RWPE2 (cell line): Measurements from ENCODE around the gene RARS1.

Experiments
- ATAC-seq: fragments of 200-7000 bp; cut with Tn5 transposase; 3 replicates; pipeline ENCODE4 v1.9.1; 2021; ENCODE audit warnings: low read depth
- DNase-seq: peaks from one replicate; pipeline ENCODE4 v3.0.0-alpha.2; 2020; ENCODE audit warnings: low spot score
- H3K27ac ChIP-seq: fragments of 450-650 bp; 2 replicates; pipeline ENCODE4 v1.5.1; 2017; ENCODE audit warnings: mild to moderate bottlenecking; ENCODE audit not compliant: poor library complexity, severe bottlenecking
- H3K27me3 ChIP-seq: fragments of 250-450 bp; sonication (Bioruptor Pico); 2 replicates; pipeline ENCODE4 v1.5.1; 2021; ENCODE audit warnings: mild to moderate bottlenecking, moderate library complexity; ENCODE audit not compliant: insufficient read depth, poor library complexity, severe bottlenecking
- H3K36me3 ChIP-seq: fragments of 250-450 bp; sonication (Bioruptor Pico); 2 replicates; pipeline ENCODE4 v1.5.1; 2020; ENCODE audit warnings: low read depth, mild to moderate bottlenecking, moderate library complexity
- H3K4me1 ChIP-seq: fragments of 250-450 bp; sonication (Bioruptor Pico); 2 replicates; pipeline ENCODE4 v1.5.1; 2021; ENCODE audit warnings: mild to moderate bottlenecking, moderate library complexity; ENCODE audit not compliant: insufficient read depth, poor library complexity, severe bottlenecking
- H3K4me3 ChIP-seq: fragments of 250-450 bp; sonication (Bioruptor Pico); 2 replicates; pipeline ENCODE4 v1.5.1; 2021; ENCODE audit warnings: mild to moderate bottlenecking, moderate library complexity; ENCODE audit not compliant: severe bottlenecking
- H3K9me3 ChIP-seq: fragments of 250-450 bp; sonication (Bioruptor Pico); 2 replicates; pipeline ENCODE4 v1.5.1; 2021; ENCODE audit warnings: mild to moderate bottlenecking, moderate library complexity; ENCODE audit not compliant: severe bottlenecking
- TF ChIP-seq, protein P1 (sequence below): fragments of 450-650 bp; IDR thresholded peaks from one replicate; pipeline ENCODE4 v1.5.1; 2017; ENCODE audit warnings: mild to moderate bottlenecking, moderate library complexity; ENCODE audit not compliant: poor library complexity, severe bottlenecking

The RARS1 gene

DNA sequence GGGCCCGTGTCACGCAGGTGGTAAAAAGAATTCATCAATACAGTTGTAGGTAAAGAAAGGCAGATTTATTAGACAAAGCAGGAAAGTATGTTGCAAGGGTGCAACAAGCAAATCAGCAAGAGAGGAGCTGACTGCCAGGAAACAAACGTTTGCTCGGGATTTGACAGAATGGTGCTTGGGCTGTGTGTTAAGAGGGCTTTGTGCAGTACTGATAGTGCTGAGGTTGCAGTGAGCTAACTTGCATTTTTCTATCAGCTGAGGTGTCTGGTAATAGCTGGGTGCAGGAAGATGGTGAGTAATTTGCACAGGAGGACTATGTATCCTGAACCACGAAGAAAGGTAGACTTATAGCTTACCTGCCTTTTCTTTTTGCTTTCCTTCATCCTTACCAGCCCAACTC lies 3.9 kb upstream of the RARS1 start:
- Histone ChIP-seq H3K27me3 (no peaks in the 10 kb centered on the region), H3K4me3 (no peak overlapping the region)
- no peak for ATAC-seq

DNA sequence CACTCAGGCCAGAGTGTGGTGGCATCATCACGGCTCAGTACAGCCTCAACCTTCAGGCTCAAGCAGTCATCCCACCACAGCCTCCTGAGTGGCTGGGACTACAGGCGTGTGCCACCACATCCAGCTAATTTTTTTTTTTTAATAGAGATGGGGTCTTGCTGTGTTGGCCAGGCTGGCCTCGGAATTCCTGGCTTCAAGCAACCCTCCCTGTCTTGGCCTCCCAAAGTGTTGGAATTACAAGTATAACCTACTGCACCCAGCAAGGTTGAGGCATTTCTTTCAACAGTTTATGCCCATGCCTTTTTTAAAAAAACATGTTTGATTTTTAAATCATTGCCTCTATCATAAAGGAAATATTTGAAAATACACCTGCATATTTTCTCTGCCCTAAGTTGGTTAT lies 2.8 kb downstream of the RARS1 start:
- H3K27ac ChIP-seq = no peak overlapping the region
- ATAC-seq (no peak), DNase-seq (no peak)
- peaks cover 67% of the 10 kb centered on the region for H3K36me3 ChIP-seq
- H3K27me3 ChIP-seq = no peaks in the 10 kb centered on the region
- H3K4me1 ChIP-seq = peaks cover 9% of the 10 kb centered on the region
- H3K4me3 ChIP-seq = no peak overlapping the region
- H3K9me3 ChIP-seq = no peaks in the 10 kb centered on the region
- TF ChIP-seq, protein P1, sequence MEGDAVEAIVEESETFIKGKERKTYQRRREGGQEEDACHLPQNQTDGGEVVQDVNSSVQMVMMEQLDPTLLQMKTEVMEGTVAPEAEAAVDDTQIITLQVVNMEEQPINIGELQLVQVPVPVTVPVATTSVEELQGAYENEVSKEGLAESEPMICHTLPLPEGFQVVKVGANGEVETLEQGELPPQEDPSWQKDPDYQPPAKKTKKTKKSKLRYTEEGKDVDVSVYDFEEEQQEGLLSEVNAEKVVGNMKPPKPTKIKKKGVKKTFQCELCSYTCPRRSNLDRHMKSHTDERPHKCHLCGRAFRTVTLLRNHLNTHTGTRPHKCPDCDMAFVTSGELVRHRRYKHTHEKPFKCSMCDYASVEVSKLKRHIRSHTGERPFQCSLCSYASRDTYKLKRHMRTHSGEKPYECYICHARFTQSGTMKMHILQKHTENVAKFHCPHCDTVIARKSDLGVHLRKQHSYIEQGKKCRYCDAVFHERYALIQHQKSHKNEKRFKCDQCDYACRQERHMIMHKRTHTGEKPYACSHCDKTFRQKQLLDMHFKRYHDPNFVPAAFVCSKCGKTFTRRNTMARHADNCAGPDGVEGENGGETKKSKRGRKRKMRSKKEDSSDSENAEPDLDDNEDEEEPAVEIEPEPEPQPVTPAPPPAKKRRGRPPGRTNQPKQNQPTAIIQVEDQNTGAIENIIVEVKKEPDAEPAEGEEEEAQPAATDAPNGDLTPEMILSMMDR = no peak

More for the DNA sequence above, 3.9 kb upstream of the RARS1 start:
- Histone ChIP-seq H3K9me3 (no peaks in the 10 kb centered on the region), H3K36me3 (peaks cover under 1% of the 10 kb centered on the region; the same call in 1 of the 2 replicates), H3K27ac (no peak overlapping the region), H3K4me1 (peaks cover 5% of the 10 kb centered on the region)
- TF ChIP-seq, protein P1 = no peak
- no peak for DNase-seq

DNA sequence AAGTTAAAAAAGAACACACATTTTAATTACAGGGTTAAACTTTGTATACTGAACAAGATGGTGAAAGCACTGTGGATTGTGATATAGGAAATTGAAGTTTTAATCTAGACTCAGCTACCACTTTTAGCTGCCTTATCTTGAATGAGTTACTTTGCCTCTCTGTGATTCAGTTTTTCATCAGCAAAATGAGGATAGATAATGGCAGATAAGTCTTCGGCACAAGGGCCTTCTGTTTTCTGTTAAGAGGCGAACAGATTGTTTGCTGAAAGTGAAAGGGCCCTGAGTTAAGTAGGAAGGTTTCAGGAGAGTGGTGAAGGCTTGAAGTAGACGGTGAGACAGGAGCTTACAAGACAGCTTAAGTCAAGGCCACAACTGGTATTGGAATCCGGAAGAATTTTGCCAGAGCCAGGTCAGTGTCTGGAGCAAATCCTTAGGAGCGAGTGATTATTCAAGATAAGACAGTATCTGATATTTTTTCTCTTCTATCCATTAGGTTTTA lies 7.8 kb downstream of the RARS1 start:
- no peak overlapping the region for H3K4me3 ChIP-seq
- DNase-seq = no peak
- ATAC-seq = no peak
- peaks cover 100% of the 10 kb centered on the region for H3K36me3 ChIP-seq
- no peaks in the 10 kb centered on the region for H3K9me3 ChIP-seq
- H3K27ac ChIP-seq = no peak overlapping the region
- H3K27me3 ChIP-seq = no peaks in the 10 kb centered on the region
- TF ChIP-seq, protein P1 = no peak
- no peaks in the 10 kb centered on the region for H3K4me1 ChIP-seq

DNA sequence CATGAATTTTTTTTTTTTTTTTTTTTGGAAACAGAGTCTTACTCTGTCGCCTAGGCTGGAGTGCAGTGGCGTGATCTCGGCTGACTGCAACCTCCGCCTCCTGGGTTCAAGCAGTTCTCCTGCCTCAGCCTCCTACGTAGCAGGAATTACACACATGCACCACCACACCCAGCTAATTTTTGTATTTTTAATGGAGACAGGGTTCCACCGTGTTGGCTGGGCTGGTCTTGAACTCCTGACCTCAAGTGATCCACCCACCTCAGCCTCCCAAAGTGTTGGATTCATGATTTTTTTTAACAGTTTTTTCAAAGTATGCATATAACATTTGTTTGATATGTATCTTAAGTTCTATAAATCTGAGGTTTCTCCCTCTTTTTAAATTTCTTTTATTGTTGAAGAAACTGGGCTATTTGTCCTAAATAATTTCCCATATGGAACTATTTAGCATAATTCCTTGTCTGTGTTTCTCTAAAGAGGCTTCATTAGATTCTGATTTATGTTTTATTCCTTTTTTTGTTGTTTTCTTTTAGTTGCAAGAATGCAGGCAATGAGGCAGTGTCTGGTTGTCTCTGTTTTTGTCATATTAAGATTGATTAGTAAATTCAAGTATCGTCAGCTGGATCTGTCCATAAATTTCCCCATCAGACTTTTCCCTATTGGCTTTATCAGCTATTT lies 16.4 kb downstream of the RARS1 start:
- H3K4me3 ChIP-seq = no peak overlapping the region
- H3K27ac ChIP-seq = no peak overlapping the region
- no peaks in the 10 kb centered on the region for H3K4me1 ChIP-seq
- DNase-seq (no peak), ATAC-seq (no peak)
- no peaks in the 10 kb centered on the region for H3K27me3 ChIP-seq
- no peaks in the 10 kb centered on the region for H3K9me3 ChIP-seq
- TF ChIP-seq, protein P1 = no peak
- H3K36me3 ChIP-seq = peaks cover 95% of the 10 kb centered on the region

DNA sequence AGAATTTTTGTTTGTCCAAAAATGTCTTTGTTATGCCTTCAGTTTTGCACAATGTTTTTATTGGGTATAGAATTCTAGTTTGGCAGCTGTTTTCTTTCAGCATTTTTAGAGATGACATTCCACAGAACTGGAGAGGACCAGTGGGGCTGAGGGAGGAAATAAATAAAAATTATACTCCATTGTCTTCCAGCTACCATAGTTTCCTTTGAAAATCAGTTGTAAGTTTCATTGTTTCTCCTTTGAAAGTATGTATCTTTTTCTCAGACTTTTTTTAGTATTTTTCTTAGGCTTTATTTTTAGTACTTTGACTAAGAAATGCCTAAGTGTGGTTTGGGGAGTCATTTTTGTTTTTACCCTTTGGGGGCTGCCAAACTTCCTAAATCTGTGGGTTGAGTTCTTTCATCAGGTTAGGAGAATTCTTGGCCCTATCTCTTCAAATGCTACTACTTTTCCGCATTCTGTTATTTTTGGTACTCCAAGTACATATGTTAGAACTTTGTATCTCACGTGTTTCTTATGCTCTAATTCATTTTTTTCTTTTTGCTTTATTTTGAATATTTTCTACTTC lies 27.7 kb downstream of the RARS1 start:
- Histone ChIP-seq H3K9me3 (peaks cover 3% of the 10 kb centered on the region), H3K27me3 (no peaks in the 10 kb centered on the region), H3K36me3 (peaks cover 98% of the 10 kb centered on the region), H3K4me3 (no peak overlapping the region), H3K4me1 (no peaks in the 10 kb centered on the region), H3K27ac (no peak overlapping the region)
- TF ChIP-seq, protein P1 = no peak
- DNase-seq (no peak), ATAC-seq (no peak)
